B cell (primary cell): ENCODE data around the gene SNX32. TPM values are rescaled to one million over a fixed set of nuclear protein-coding genes. Genes with fewer than 3 reads are reported as not detected.

ENCODE experiments used
- ATAC-seq: fragments of 200-7000 bp; cut with Tn5 transposase; one replicate; pipeline ENCODE4 v1.10.0; 2021; ENCODE audit warnings: low read depth, mild to moderate bottlenecking, moderate number of reproducible peaks, moderate library complexity
- CTCF ChIA-PET: fragments of 350-600 bp; sonication (Branson Sonifier 250); formaldehyde crosslinking; loops from one replicate; lab custom pipeline; 2021; ENCODE audit warnings: antibody characterized with exemption, inconsistent platforms; lab: Charles Lee
- POLR2A ChIA-PET: fragments of 350-600 bp; sonication (Branson Sonifier 250); formaldehyde crosslinking; loops from one replicate; lab custom pipeline; 2021; ENCODE audit warnings: antibody characterized with exemption; lab: Charles Lee
- DNase-seq: peaks from one replicate; pipeline ENCODE4 v3.0.0; 2013
- H2AFZ ChIP-seq: 2 replicates; pipeline ENCODE4 v1.6.1; 2012; ENCODE audit warnings: mild to moderate bottlenecking, low read depth, low read length; ENCODE audit not compliant: insufficient read depth, poor library complexity, severe bottlenecking
- H3K27ac ChIP-seq, 2 donors: 1 replicate in 1 of 2; 2 replicates in 1 of 2; pipeline ENCODE4 v1.5.1; 2012 to 2013; ENCODE audit warnings: low read length in 2 of 2, mild to moderate bottlenecking in 2 of 2, moderate library complexity in 1 of 2
- H3K27me3 ChIP-seq, 4 experiments: fragments of 200-600 bp in 1 of 4; sonication (generic) in 1 of 4; replicated peaks in 1 of 4; 1 replicate in 2 of 4; 2 replicates in 2 of 4; pipeline versions ENCODE4 v1.6.1 to v1.7.0; 2013 to 2016; ENCODE audit warnings: low read length in 3 of 4, mild to moderate bottlenecking in 2 of 4, mixed read lengths in 1 of 4, moderate library complexity in 1 of 4; ENCODE audit not compliant: insufficient read depth in 4 of 4, control insufficient read depth in 3 of 4; ENCODE audit errors: control extremely low read depth in 1 of 4
- H3K36me3 ChIP-seq, 2 experiments: replicated peaks in 1 of 2; 1 replicate in 1 of 2; 2 replicates in 1 of 2; pipeline versions ENCODE4 v1.6.1 to v1.7.1; 2013; ENCODE audit warnings: low read length in 1 of 2; ENCODE audit not compliant: insufficient read depth in 2 of 2, control insufficient read depth in 1 of 2; ENCODE audit errors: control extremely low read depth in 1 of 2, extremely low read depth in 1 of 2
- H3K4me1 ChIP-seq, 2 donors: fragments of 200-600 bp in 1 of 2; sonication (generic) in 1 of 2; 1 replicate in 1 of 2; 2 replicates in 1 of 2; pipeline versions ENCODE4 v1.5.1 to v1.6.1; 2013 to 2017; ENCODE audit warnings: low read length in 2 of 2; ENCODE audit not compliant: control insufficient read depth in 2 of 2, insufficient read depth in 2 of 2
- H3K4me2 ChIP-seq: replicated peaks from 2 replicates; pipeline ENCODE3; 2012; ENCODE audit warnings: mild to moderate bottlenecking, low read depth, low read length; ENCODE audit not compliant: poor library complexity, severe bottlenecking
- H3K4me3 ChIP-seq, 5 experiments: fragments of 200-600 bp in 1 of 5; sonication (generic) in 1 of 5; 1 replicate in 3 of 5; 2 replicates in 2 of 5; pipeline versions ENCODE4 v1.5.1 to v1.7.0; 2011 to 2016; ENCODE audit warnings: low read length in 4 of 5, mild to moderate bottlenecking in 4 of 5, low read depth in 2 of 5, control low read depth in 1 of 5, moderate library complexity in 1 of 5; ENCODE audit not compliant: insufficient read depth in 1 of 5; ENCODE audit errors: control extremely low read depth in 1 of 5, extremely low read depth in 1 of 5
- H3K79me2 ChIP-seq: fragments of 200-600 bp; sonication (generic); one replicate; pipeline ENCODE4 v1.6.0; 2016; ENCODE audit warnings: low read length; ENCODE audit not compliant: control insufficient read depth, insufficient read depth
- H3K9ac ChIP-seq: fragments of 200-600 bp; sonication (generic); 2 replicates; pipeline ENCODE4 v1.6.1; 2017; ENCODE audit warnings: mild to moderate bottlenecking, low read length, moderate library complexity
- H3K9me3 ChIP-seq, 3 donors: one replicate each; pipeline versions ENCODE4 v1.6.1 to v1.7.1; 2013; ENCODE audit warnings: low read length in 2 of 3; ENCODE audit not compliant: control insufficient read depth in 2 of 3, insufficient read depth in 1 of 3; ENCODE audit errors: control extremely low read depth in 1 of 3
- H4K20me1 ChIP-seq: 2 replicates; pipeline ENCODE4 v1.6.0; 2012; ENCODE audit warnings: mild to moderate bottlenecking, low read length; ENCODE audit not compliant: insufficient read depth, control insufficient read depth, poor library complexity, severe bottlenecking
- H3K27ac Mint-ChIP-seq: one replicate; pipeline ENCODE4 v1.8.0; 2021; ENCODE audit warnings: mixed read lengths
- H3K27me3 Mint-ChIP-seq: one replicate; pipeline ENCODE4 v1.8.0; 2021; ENCODE audit warnings: mixed read lengths
- H3K4me1 Mint-ChIP-seq: one replicate; pipeline ENCODE4 v1.8.0; 2021; ENCODE audit warnings: mixed read lengths
- H3K4me3 Mint-ChIP-seq: one replicate; pipeline ENCODE4 v1.8.0; 2021; ENCODE audit warnings: mixed read lengths
- H3K9me3 Mint-ChIP-seq: one replicate; pipeline ENCODE4 v1.8.0; 2022; ENCODE audit warnings: mixed read lengths; ENCODE audit not compliant: insufficient read depth
- CTCF ChIP-seq: fragments of 200-600 bp; IDR thresholded peaks from one replicate; pipeline ENCODE4 v1.8.0; 2022; ENCODE audit warnings: antibody characterized with exemption, mild to moderate bottlenecking
- EZH2 ChIP-seq: IDR thresholded peaks from 2 replicates; pipeline ENCODE4 v1.6.1; 2012; ENCODE audit warnings: borderline replicate concordance, low read depth, mild to moderate bottlenecking, moderate library complexity, low read length; ENCODE audit not compliant: insufficient read depth, poor library complexity, severe bottlenecking
- WGBS: methylation state at CpG from one replicate; pipeline ENCODE4 v1.1.5; 2013; ENCODE audit warnings: missing lambda C conversion rate; ENCODE audit not compliant: insufficient coverage; 5-methylcytosine and 5-hydroxymethylcytosine counted together
- intact Hi-C: fragments of 100-400 bp; cut with micrococcal nuclease; formaldehyde crosslinking; loops from one replicate; pipeline ENCODE4 v1.10.0; 2022
- polyA plus RNA-seq: library from polyadenylated mRNA; depleted of rRNA; stranded (reverse); fragments of >200 nt; gene quantifications from 2 replicates; pipeline ENCODE4 v1.2.3, GENCODE V29; 2012
- total RNA-seq, 2 donors: library from RNA; stranded (reverse); fragments of 120-200 nt in 1 of 2; gene quantifications; 1 replicate in 1 of 2; 2 replicates in 1 of 2; pipeline versions ENCODE4 v1.2.3 to v1.2.4, GENCODE V29; 2013 to 2022

The SNX32 gene
- total and polyA plus RNA-seq, 2 donors (not counting 1 experiment from before 2014, with no cell fraction given): 0.57 to 0.89 TPM

- Histone ChIP-seq H3K4me1 (peaks cover 22 to 36% of the 10 kb centered on the region in 2 donors), H3K4me2 (peak overlapping the region; percentile 62), H3K27ac (peak overlapping the region in 1 of 2 donors; percentile 18), H3K36me3 (no peaks in the 10 kb centered on the region), H3K9ac (no peak overlapping the region), H3K9me3 (peaks cover 0 to 19% (median 0%) of the 10 kb centered on the region in 3 donors), H3K79me2 (no peaks in the 10 kb centered on the region), H3K4me3 (no peak overlapping the region), H2AFZ (peak overlapping the region; percentile 69), H3K27me3 (peaks cover 0 to 49% (median 22%) of the 10 kb centered on the region in 4 experiments), H4K20me1 (no peaks in the 10 kb centered on the region)
- Mint-ChIP-seq H3K4me1 (peaks cover 42% of the 10 kb centered on the region), H3K9me3 (no peaks in the 10 kb centered on the region), H3K27ac (peak overlapping the region; percentile 89), H3K4me3 (peak overlapping the region; percentile 34), H3K27me3 (peaks cover 6% of the 10 kb centered on the region)
- no peak for TF ChIP-seq EZH2
- no peak for TF ChIP-seq CTCF
- ATAC-seq: peak; percentile 94
- CTCF ChIA-PET: interaction anchor here (0.6 to 7.2 kb wide), 8 partner anchors 11 to 299 kb away, joined by 3 to 48 read pairs (median 4); partner anchors contain the start of genes AP5B1 and KAT5
- POLR2A ChIA-PET: interaction anchor here (0.5 to 2.3 kb wide), 5 partner anchors 12 to 658 kb away, joined by 3 to 12 read pairs (median 4); partner anchors contain the start of gene KAT5
- intact Hi-C loops: loop anchor here (1.0 kb wide), 1 partner anchor 11 kb away; the partner anchor contains the start of gene AP5B1
- no peak for DNase-seq
- WGBS: 27% methylated on average over 13 of the region's 13 CpGs
Observed at GRCh38 chr11:65791719-65792213, 42.0 kb upstream of the SNX32 start.

- Mint-ChIP-seq H3K27me3 (peaks cover 6% of the 10 kb centered on the region), H3K4me3 (no peak overlapping the region), H3K9me3 (no peaks in the 10 kb centered on the region), H3K27ac (peak overlapping the region; percentile 89), H3K4me1 (peaks cover 37% of the 10 kb centered on the region)
- Histone ChIP-seq H3K27ac (no peak overlapping the region), H2AFZ (peak overlapping the region; percentile 69), H3K4me1 (peaks cover 18 to 33% of the 10 kb centered on the region in 2 donors), H3K4me2 (peak overlapping the region; percentile 62), H4K20me1 (no peaks in the 10 kb centered on the region), H3K4me3 (no peak overlapping the region), H3K79me2 (no peaks in the 10 kb centered on the region), H3K9ac (no peak overlapping the region), H3K36me3 (no peaks in the 10 kb centered on the region), H3K27me3 (peaks cover 0 to 49% (median 22%) of the 10 kb centered on the region in 4 experiments), H3K9me3 (peaks cover 0 to 19% (median 0%) of the 10 kb centered on the region in 3 donors)
- ATAC-seq: no peak
- intact Hi-C loops: no loop called here
- POLR2A ChIA-PET: no interaction called here
- WGBS: 81% methylated on average over 10 of the region's 16 CpGs
- CTCF ChIA-PET: interaction anchor here (0.6 to 7.2 kb wide), 6 partner anchors 12 to 231 kb away, joined by 3 to 48 read pairs (median 5); partner anchors contain the start of genes AP5B1 and KAT5
- TF ChIP-seq EZH2 (no peak), CTCF (no peak)
- no peak for DNase-seq
Observed at GRCh38 chr11:65792456-65792855, 41.3 kb upstream of the SNX32 start.
